ENCODE data around the gene CCDC187.

The CCDC187 gene

GRCh38 chr9:136311051-136312008 is 7.4 kb upstream of the CCDC187 start:
- no peak for DNase-seq

GRCh38 chr9:136310273-136311030 is 6.6 kb upstream of the CCDC187 start:
- DNase-seq: no peak

- no peak for DNase-seq
Observed at GRCh38 chr9:136309806-136310220, 5.9 kb upstream of the CCDC187 start.

- DNase-seq: peak in 1 of 2 donors; percentile 23
Observed at GRCh38 chr9:136309101-136309801, 5.4 kb upstream of the CCDC187 start.

GRCh38 chr9:136308702-136309053 is 4.8 kb upstream of the CCDC187 start:
- no peak for DNase-seq

GRCh38 chr9:136308006-136308701 is 4.3 kb upstream of the CCDC187 start:
- DNase-seq: no peak

- DNase-seq: no peak
Observed at GRCh38 chr9:136307215-136307750, 3.4 kb upstream of the CCDC187 start.

GRCh38 chr9:136306211-136307208 is 2.6 kb upstream of the CCDC187 start:
- DNase-seq: no peak

GRCh38 chr9:136305804-136306203 is 1.9 kb upstream of the CCDC187 start:
- no peak for DNase-seq

- no peak for DNase-seq
Observed at GRCh38 chr9:136304981-136305380, 1.1 kb upstream of the CCDC187 start.

GRCh38 chr9:136304456-136304855 is 562 bp upstream of the CCDC187 start:
- DNase-seq: no peak

GRCh38 chr9:136303066-136303824 is 649 bp downstream of the CCDC187 start:
- no peak for DNase-seq

- no peak for DNase-seq
Observed at GRCh38 chr9:136302527-136302926, 1.4 kb downstream of the CCDC187 start.

- DNase-seq: no peak
Observed at GRCh38 chr9:136300866-136301265, 3.0 kb downstream of the CCDC187 start.

GRCh38 chr9:136300016-136300545 is 3.8 kb downstream of the CCDC187 start:
- no peak for DNase-seq

- DNase-seq: no peak
Observed at GRCh38 chr9:136299541-136299940, 4.4 kb downstream of the CCDC187 start.

GRCh38 chr9:136299116-136299515 is 4.8 kb downstream of the CCDC187 start:
- no peak for DNase-seq

GRCh38 chr9:136297766-136298735 is 5.8 kb downstream of the CCDC187 start:
- DNase-seq: no peak
